Chondrocyte (in vitro differentiated cells): ENCODE data around the gene FAM181A. TPM values are rescaled to one million over a fixed set of nuclear protein-coding genes. Genes with fewer than 3 reads are reported as not detected.

Experiments
- DNase-seq: peaks from one replicate; pipeline ENCODE4 v3.0.0; 2021; ENCODE audit warnings: mixed read lengths, low spot score
- H3K27ac Mint-ChIP-seq: one replicate; pipeline ENCODE4 v1.8.0; 2021; ENCODE audit warnings: mild to moderate bottlenecking, moderate library complexity, mixed read lengths; ENCODE audit not compliant: unreplicated experiment
- H3K27me3 Mint-ChIP-seq: 2 replicates; pipeline ENCODE4 v1.8.0; 2021; ENCODE audit warnings: low read depth, mixed read lengths
- H3K36me3 Mint-ChIP-seq: 2 replicates; pipeline ENCODE4 v1.8.0; 2021; ENCODE audit warnings: low read depth, mixed read lengths
- H3K4me1 Mint-ChIP-seq: 2 replicates; pipeline ENCODE4 v1.8.0; 2021; ENCODE audit warnings: low read depth, mild to moderate bottlenecking, mixed read lengths
- H3K4me3 Mint-ChIP-seq: one replicate; pipeline ENCODE4 v1.8.0; 2021; ENCODE audit warnings: mild to moderate bottlenecking, moderate library complexity, mixed read lengths; ENCODE audit not compliant: unreplicated experiment
- H3K9me3 Mint-ChIP-seq: 2 replicates; pipeline ENCODE4 v1.8.0; 2021; ENCODE audit warnings: low read depth, mixed read lengths
- total RNA-seq: library from RNA; stranded (reverse); gene quantifications from 3 replicates; pipeline ENCODE4 v1.2.1, GENCODE V29; 2021
- TF ChIP-seq, protein P1 (sequence below): fragments of 200-600 bp; sonication (generic); IDR thresholded peaks from 2 replicates; pipeline ENCODE4 v1.5.0; 2021; ENCODE audit warnings: antibody characterized with exemption, mild to moderate bottlenecking, moderate library complexity

The FAM181A gene
- total RNA-seq, 1 donor from 2014 or later, result not detected

DNA sequence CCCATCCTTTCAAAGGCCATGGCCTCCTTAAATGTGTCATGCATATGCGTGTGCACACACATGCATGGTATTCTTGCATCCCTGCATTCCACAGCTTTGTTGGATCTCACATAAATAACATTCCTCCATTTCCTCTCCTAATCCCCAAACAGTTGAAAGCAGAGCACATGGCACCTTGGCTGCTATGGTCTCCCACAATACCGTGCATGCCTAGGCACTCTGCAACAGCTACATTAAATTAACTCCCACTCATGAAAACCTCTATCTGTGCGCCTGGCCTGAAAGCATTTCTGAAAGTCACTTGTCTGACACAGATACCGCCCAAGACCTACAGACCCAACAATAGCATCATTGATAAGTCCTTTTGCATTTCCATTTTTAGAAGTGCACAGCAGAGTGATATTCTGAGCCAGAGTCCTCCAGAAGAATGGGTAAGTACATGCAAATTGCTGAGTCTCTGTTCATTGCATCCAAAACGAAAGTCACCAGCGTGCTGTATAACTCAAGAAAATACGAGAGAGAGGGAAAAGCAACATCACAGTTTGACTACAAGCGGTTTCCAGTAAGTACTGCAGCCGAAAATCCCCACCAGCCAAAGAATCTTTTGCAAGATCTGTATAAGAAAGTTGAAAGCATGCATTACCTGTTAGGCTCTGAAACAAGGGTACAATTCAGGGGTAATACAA is 48.8 kb downstream of the FAM181A start:
- TF ChIP-seq, protein P1, sequence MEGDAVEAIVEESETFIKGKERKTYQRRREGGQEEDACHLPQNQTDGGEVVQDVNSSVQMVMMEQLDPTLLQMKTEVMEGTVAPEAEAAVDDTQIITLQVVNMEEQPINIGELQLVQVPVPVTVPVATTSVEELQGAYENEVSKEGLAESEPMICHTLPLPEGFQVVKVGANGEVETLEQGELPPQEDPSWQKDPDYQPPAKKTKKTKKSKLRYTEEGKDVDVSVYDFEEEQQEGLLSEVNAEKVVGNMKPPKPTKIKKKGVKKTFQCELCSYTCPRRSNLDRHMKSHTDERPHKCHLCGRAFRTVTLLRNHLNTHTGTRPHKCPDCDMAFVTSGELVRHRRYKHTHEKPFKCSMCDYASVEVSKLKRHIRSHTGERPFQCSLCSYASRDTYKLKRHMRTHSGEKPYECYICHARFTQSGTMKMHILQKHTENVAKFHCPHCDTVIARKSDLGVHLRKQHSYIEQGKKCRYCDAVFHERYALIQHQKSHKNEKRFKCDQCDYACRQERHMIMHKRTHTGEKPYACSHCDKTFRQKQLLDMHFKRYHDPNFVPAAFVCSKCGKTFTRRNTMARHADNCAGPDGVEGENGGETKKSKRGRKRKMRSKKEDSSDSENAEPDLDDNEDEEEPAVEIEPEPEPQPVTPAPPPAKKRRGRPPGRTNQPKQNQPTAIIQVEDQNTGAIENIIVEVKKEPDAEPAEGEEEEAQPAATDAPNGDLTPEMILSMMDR, result no peak
- H3K27me3 Mint-ChIP-seq, result peaks cover 33% of the 10 kb centered on the region
- DNase-seq, result no peak
- H3K9me3 Mint-ChIP-seq, result no peaks in the 10 kb centered on the region
- H3K4me3 Mint-ChIP-seq, result peak overlapping the region; percentile 12
- H3K36me3 Mint-ChIP-seq, result peaks cover 2% of the 10 kb centered on the region
- H3K27ac Mint-ChIP-seq, result no peak overlapping the region
- peaks cover 17% of the 10 kb centered on the region for H3K4me1 Mint-ChIP-seq

DNA sequence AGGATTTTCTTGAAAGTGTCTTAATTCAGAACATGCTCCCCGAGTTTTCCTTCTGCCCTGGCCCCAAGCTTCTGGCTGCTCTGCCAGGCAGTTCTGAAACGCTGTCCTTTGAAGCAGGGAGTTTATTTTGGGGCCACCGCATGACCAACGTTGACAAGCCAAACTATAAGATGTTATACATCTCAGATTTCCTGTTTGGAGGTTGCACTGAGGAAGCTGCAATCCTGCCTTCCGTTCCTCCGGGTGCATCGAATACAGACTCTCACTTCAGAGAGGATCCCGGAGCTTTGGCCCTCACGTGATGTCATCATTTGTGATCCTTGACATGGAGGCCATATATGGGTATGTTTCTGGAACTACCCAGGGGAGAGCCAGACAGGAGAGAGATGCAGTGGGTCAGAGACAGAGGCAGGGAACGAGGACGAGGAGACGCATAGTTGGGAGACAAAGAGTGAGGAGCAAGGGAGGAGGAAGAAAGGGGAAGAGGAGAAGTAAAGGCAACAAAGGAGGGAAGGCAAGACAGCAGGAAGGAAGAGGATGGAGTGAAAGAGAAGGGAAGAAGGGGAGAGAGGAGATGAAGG is 49.4 kb downstream of the FAM181A start, which contains the start of gene ASB2:
TSS of gene ASB2 (minus strand) at position 94 of the 581 bp plus-strand sequence. CDS start 12,031 bp downstream, outside the sequence.
- no peak within 1 kb of the TSS for H3K27ac Mint-ChIP-seq
- H3K4me1 Mint-ChIP-seq, result peaks cover 24% of the 10 kb centered on the region
- no peak for DNase-seq
- peaks cover 32% of the 10 kb centered on the region for H3K27me3 Mint-ChIP-seq
- no peaks in the 10 kb centered on the region for H3K9me3 Mint-ChIP-seq
- H3K4me3 Mint-ChIP-seq, result peak within 1 kb of the TSS; percentile 17
- peaks cover 2% of the 10 kb centered on the region for H3K36me3 Mint-ChIP-seq
- TF ChIP-seq, protein P1, result no peak

DNA sequence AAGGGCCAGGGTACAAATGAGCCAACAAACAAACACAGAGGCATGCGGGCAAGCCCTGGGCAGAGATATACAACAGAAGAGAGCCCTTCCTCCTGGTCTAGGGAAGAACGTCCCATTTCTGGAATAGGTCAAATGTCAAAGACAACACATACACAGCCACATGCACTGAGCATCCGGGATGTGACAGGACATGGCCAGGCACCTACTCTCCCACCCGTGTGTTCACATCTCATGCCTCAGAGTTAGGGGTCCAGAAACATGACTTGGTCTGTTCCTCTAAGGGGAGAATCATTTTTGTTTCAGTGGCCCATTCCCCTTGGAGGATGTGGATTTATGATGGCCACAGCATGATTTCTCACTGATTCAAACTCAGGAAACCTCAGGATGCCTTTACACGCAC is 50.0 kb downstream of the FAM181A start:
- Mint-ChIP-seq H3K9me3 (no peaks in the 10 kb centered on the region), H3K36me3 (peaks cover 2% of the 10 kb centered on the region), H3K27me3 (peaks cover 28% of the 10 kb centered on the region), H3K4me1 (peaks cover 26% of the 10 kb centered on the region), H3K4me3 (no peak overlapping the region), H3K27ac (no peak overlapping the region)
- TF ChIP-seq, protein P1, result no peak
- no peak for DNase-seq

DNA sequence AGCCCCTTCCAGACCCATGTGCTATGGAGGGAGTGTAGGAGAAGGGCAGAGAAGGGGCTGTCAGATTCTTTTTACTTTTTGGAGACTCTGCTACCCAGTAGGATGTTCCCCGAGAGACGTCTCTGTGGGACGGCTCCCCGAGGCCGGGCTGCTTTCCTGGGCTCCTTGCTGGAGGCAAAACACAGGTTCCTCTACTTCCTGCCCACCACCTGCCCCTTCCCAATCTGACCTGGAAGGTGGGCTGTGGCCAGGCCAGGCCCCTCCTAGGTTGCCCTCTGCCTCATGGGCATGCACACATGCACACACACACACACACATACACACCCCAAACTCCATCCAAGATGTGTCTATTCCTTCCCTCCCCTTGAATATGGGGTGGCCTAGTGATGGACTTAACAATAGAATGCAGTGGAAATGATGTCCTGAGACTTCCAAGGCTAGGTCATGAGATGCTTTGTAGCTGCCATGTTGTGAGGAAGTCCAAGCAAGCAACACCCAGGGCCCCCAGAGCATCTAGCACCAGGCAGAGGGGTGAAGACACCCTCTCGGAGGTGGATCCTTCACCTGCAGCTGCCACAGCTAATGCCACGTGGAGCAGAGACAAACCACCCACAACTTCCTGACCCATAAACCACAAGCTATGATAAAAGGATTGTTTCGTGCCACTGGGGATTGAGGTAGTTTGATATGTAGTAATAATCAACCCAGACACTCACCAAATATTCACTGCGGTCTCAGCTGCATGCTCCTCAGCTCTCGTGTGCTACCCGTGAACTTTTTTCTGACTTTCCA is 50.8 kb downstream of the FAM181A start:
- DNase-seq, result no peak
- no peak overlapping the region for H3K27ac Mint-ChIP-seq

More for the DNA sequence above, 50.8 kb downstream of the FAM181A start:
- Mint-ChIP-seq H3K36me3 (peaks cover 2% of the 10 kb centered on the region), H3K9me3 (no peaks in the 10 kb centered on the region), H3K27me3 (peaks cover 26% of the 10 kb centered on the region), H3K4me3 (no peak overlapping the region), H3K4me1 (peaks cover 26% of the 10 kb centered on the region)
- TF ChIP-seq, protein P1, result no peak
